Measurements from ENCODE around the gene SRRT. TPM values are rescaled to one million over a fixed set of nuclear protein-coding genes. Genes with fewer than 3 reads are reported as not detected.

SRRT gene, protein sequence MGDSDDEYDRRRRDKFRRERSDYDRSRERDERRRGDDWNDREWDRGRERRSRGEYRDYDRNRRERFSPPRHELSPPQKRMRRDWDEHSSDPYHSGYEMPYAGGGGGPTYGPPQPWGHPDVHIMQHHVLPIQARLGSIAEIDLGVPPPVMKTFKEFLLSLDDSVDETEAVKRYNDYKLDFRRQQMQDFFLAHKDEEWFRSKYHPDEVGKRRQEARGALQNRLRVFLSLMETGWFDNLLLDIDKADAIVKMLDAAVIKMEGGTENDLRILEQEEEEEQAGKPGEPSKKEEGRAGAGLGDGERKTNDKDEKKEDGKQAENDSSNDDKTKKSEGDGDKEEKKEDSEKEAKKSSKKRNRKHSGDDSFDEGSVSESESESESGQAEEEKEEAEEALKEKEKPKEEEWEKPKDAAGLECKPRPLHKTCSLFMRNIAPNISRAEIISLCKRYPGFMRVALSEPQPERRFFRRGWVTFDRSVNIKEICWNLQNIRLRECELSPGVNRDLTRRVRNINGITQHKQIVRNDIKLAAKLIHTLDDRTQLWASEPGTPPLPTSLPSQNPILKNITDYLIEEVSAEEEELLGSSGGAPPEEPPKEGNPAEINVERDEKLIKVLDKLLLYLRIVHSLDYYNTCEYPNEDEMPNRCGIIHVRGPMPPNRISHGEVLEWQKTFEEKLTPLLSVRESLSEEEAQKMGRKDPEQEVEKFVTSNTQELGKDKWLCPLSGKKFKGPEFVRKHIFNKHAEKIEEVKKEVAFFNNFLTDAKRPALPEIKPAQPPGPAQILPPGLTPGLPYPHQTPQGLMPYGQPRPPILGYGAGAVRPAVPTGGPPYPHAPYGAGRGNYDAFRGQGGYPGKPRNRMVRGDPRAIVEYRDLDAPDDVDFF
- 100 to 1,000 TPM; 105 to 182 TPM for total RNA-seq

- TF ChIP-seq POLR2AphosphoS5 (IDR thresholded peaks at IDR 0.05) (peak; percentile 99), POLR2A (IDR thresholded peaks at IDR 0.05) (peak; percentile 94), CTCF (IDR thresholded peaks at IDR 0.05) (peak; percentile 34 to 98 (median 78))
- H3K36me3 ChIP-seq, result peaks cover 0 to 10% of the 10 kb centered on the region in 2 donors
- no peaks in the 10 kb centered on the region for H3K27me3 ChIP-seq (replicated peaks; ENCODE audit: insufficient read depth)
- H3K9me3 ChIP-seq, result no peaks in the 10 kb centered on the region
- peak within 1 kb of the TSS; percentile 79 to 86 for H3K4me3 ChIP-seq
- intact Hi-C loops (cut with DNase I), result no loop called here
- H3K4me1 ChIP-seq (replicated peaks), result peaks cover 14% of the 10 kb centered on the region
- peak within 1 kb of the TSS; percentile 90 to 91 for H3K27ac ChIP-seq
- WGBS, result 2% methylated on average over 79 of the region's 79 CpGs
- peak; percentile 98 for DNase-seq (ENCODE audit: low spot score)
These were observed at the start of gene SRRT for GRCh38 chr7:100874577-100875355. TSS of gene SRRT (plus strand) at chr7:100875103. CDS start at chr7:100875591, 488 bp downstream.

DNA sequence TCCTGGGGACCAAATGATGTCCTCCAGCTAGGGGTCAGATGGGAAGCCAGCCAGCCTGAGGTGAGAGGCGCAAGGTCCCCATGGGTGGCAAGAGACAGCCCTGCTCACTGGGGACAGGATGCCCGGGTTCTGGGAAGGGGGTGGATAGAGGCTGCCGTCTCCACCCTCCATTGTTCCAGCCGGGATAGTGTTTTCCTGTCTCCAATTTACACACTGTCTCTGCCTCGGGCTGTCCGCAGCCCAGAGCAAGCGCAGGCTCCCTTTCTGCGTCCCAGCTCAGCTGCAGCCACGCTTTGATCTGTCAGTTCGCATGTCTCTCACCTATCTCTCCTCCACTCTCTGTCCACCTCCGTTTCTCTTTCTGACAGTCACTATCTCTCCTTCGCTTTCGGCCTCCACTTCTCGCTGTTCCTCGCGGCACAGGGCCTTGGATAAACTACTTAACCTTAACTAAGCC lies 49.7 kb upstream of the SRRT start:
- peak; percentile 53 for DNase-seq (ENCODE audit: low spot score)
- Histone ChIP-seq H3K36me3 (peaks cover 2 to 12% of the 10 kb centered on the region in 2 donors), H3K9me3 (no peaks in the 10 kb centered on the region), H3K27me3 (replicated peaks; ENCODE audit: insufficient read depth) (no peaks in the 10 kb centered on the region), H3K4me1 (replicated peaks) (peaks cover 8% of the 10 kb centered on the region), H3K27ac (peak overlapping the region; percentile 70 to 85), H3K4me3 (peak overlapping the region; percentile 71 to 76)
- WGBS, result 12% methylated on average over 16 of the region's 16 CpGs
- intact Hi-C loops (cut with DNase I), result loop anchor here (5.0 kb wide), 1 partner anchor 118 kb away; the partner anchor contains the start of gene POP7
- no peak for TF ChIP-seq POLR2A (IDR thresholded peaks at IDR 0.05)
- TF ChIP-seq POLR2AphosphoS5 (IDR thresholded peaks at IDR 0.05), result no peak
- TF ChIP-seq CTCF (IDR thresholded peaks at IDR 0.05), result no peak

- H3K9me3 ChIP-seq, result no peaks in the 10 kb centered on the region
- H3K36me3 ChIP-seq, result peaks cover 2 to 12% of the 10 kb centered on the region in 2 donors
- H3K27me3 ChIP-seq (replicated peaks; ENCODE audit: insufficient read depth), result no peaks in the 10 kb centered on the region
- H3K4me1 ChIP-seq (replicated peaks), result peaks cover 8% of the 10 kb centered on the region
- TF ChIP-seq POLR2AphosphoS5 (IDR thresholded peaks at IDR 0.05) (no peak), CTCF (IDR thresholded peaks at IDR 0.05) (peak in 2 of 4 experiments; percentile 28 to 43), POLR2A (IDR thresholded peaks at IDR 0.05) (peak; percentile 10)
- intact Hi-C loops (cut with DNase I), result loop anchor here (2.0 to 5.0 kb wide), 2 partner anchors 23 to 119 kb away; partner anchors contain the start of gene POP7
- 9% methylated on average over 17 of the region's 17 CpGs for WGBS
- peak overlapping the region; percentile 71 to 76 for H3K4me3 ChIP-seq
- peak overlapping the region; percentile 70 to 85 for H3K27ac ChIP-seq
- no peak for DNase-seq (ENCODE audit: low spot score)
These were observed 49.0 kb upstream of the SRRT start for GRCh38 chr7:100825751-100826513.

Data from prostate gland (tissue), 2 donors.